SK-N-SH (cell line): ENCODE measurements around the gene CDV3.

Experiments used
- CHD2 ChIP-seq: fragments of 150-350 bp; IDR thresholded peaks from 2 replicates; pipeline ENCODE4 v1.6.1; 2018; ENCODE audit warnings: low read length; ENCODE audit not compliant: partially characterized antibody
- CTCF ChIP-seq: fragments of 200-600 bp; sonication (generic); IDR thresholded peaks from 2 replicates; pipeline ENCODE4 v1.6.1; 2017; ENCODE audit warnings: antibody characterized with exemption, mild to moderate bottlenecking, moderate library complexity
- EP300 ChIP-seq, 2 experiments: IDR thresholded peaks; 2 replicates each; pipeline versions ENCODE4 v1.4.0 to v1.6.1; 2012; ENCODE audit warnings: borderline replicate concordance in 1 of 2, low read depth in 1 of 2, low read length in 1 of 2
- EZH2phosphoT487 ChIP-seq: fragments of 200-600 bp; sonication (generic); IDR thresholded peaks from 2 replicates; pipeline ENCODE4 v1.6.1; 2017; ENCODE audit warnings: low read depth, mixed run types, mild to moderate bottlenecking, antibody characterized with exemption, moderate library complexity, borderline replicate concordance
- GABPA ChIP-seq: IDR thresholded peaks from 2 replicates; pipeline ENCODE4 v1.4.0; 2012; ENCODE audit warnings: low read depth, mild to moderate bottlenecking
- NFIC ChIP-seq: IDR thresholded peaks from 2 replicates; pipeline ENCODE4 v1.4.0; 2012; ENCODE audit warnings: borderline replicate concordance
- POLR2AphosphoS5 ChIP-seq: IDR thresholded peaks from 2 replicates; pipeline ENCODE4 v1.6.1; 2012; ENCODE audit warnings: low read depth, low read length
- RAD21 ChIP-seq: IDR thresholded peaks from 2 replicates; pipeline ENCODE4 v1.6.1; 2012; ENCODE audit warnings: mild to moderate bottlenecking, low read length
- RFX5 ChIP-seq: IDR thresholded peaks from 2 replicates; pipeline ENCODE4 v1.6.1; 2012; ENCODE audit warnings: mild to moderate bottlenecking, improper control_type of control experiment, low read length
- TCF12 ChIP-seq: IDR thresholded peaks from 2 replicates; pipeline ENCODE4 v1.4.0; 2012

- TF ChIP-seq EZH2phosphoT487 (no peak), TCF12 (no peak), CTCF (no peak), POLR2AphosphoS5 (no peak), EP300 (IDR thresholded peaks at IDR 0.05; ENCODE audit: borderline replicate concordance in 1 of 2, low read depth in 1 of 2, low read length in 1 of 2) (no peak), RAD21 (no peak), RFX5 (no peak), NFIC (no peak), CHD2 (no peak), GABPA (no peak)
Measured at GRCh38 chr3:133620066-133620784, 46.7 kb downstream of the CDV3 start.
